Measurements from ENCODE around the gene ELMO1. TPM values are rescaled to one million over a fixed set of nuclear protein-coding genes. Genes with fewer than 3 reads are reported as not detected.

Gene ELMO1
- total and polyA plus RNA-seq, 10 of the 15 experiments (the other 5 are each of a cell fraction or from before 2014, with no cell fraction given), result 22.6 to 85.9 (median 56.6) TPM

DNA sequence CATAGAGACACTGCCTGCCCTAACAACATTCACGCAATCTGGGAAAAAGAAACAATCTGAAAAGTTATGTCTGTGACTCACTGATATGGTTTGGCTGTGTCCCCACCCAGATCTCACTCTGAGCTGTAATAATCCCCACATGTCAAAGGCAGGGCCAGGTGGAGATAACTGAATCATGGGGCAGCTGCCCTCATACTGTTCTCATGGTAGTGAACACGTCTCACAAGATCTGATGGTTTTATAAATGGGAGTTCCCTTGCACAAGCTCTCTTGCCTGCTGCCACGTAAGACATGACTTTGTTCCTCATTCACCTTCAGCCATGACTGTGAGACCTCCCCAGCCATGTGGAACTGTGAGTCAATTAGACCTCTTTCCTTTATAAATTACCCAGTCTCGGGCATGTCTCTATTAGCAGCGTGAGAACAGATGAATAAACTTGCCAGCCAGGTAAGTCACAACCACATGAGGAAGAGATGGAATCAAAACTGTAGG lies 382.8 kb downstream of the ELMO1 start (continued):
- TF ChIP-seq RELA (IDR thresholded peaks at IDR 0.05; ENCODE audit: borderline replicate concordance, partially characterized antibody) (no peak), KDM1A (IDR thresholded peaks at IDR 0.05; ENCODE audit: borderline replicate concordance) (no peak), MYC (IDR thresholded peaks at IDR 0.05; ENCODE audit: insufficient read depth, insufficient read length, insufficient replicate concordance, low read length, severe bottlenecking) (no peak), SIN3A (IDR thresholded peaks at IDR 0.05; ENCODE audit: low read depth, low read length) (no peak), RFX5 (IDR thresholded peaks at IDR 0.05; ENCODE audit: low read depth, low read length) (no peak), MLLT1 (IDR thresholded peaks at IDR 0.05) (no peak), RELB (IDR thresholded peaks at IDR 0.05; ENCODE audit: low read depth) (peak; percentile 62; the same call in 1 of the 2 replicates), EP300 (IDR thresholded peaks at IDR 0.05; ENCODE audit: borderline replicate concordance in 1 of 2, control insufficient read depth in 1 of 2, low read depth in 2 of 2, low read length in 2 of 2) (no peak), RBBP5 (conservative IDR thresholded peaks at IDR 0.05) (no peak)
- TF ChIP-seq, protein P1, sequence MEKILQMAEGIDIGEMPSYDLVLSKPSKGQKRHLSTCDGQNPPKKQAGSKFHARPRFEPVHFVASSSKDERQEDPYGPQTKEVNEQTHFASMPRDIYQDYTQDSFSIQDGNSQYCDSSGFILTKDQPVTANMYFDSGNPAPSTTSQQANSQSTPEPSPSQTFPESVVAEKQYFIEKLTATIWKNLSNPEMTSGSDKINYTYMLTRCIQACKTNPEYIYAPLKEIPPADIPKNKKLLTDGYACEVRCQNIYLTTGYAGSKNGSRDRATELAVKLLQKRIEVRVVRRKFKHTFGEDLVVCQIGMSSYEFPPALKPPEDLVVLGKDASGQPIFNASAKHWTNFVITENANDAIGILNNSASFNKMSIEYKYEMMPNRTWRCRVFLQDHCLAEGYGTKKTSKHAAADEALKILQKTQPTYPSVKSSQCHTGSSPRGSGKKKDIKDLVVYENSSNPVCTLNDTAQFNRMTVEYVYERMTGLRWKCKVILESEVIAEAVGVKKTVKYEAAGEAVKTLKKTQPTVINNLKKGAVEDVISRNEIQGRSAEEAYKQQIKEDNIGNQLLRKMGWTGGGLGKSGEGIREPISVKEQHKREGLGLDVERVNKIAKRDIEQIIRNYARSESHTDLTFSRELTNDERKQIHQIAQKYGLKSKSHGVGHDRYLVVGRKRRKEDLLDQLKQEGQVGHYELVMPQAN (conservative IDR thresholded peaks at IDR 0.05), result no peak
- TF ChIP-seq, protein P2, sequence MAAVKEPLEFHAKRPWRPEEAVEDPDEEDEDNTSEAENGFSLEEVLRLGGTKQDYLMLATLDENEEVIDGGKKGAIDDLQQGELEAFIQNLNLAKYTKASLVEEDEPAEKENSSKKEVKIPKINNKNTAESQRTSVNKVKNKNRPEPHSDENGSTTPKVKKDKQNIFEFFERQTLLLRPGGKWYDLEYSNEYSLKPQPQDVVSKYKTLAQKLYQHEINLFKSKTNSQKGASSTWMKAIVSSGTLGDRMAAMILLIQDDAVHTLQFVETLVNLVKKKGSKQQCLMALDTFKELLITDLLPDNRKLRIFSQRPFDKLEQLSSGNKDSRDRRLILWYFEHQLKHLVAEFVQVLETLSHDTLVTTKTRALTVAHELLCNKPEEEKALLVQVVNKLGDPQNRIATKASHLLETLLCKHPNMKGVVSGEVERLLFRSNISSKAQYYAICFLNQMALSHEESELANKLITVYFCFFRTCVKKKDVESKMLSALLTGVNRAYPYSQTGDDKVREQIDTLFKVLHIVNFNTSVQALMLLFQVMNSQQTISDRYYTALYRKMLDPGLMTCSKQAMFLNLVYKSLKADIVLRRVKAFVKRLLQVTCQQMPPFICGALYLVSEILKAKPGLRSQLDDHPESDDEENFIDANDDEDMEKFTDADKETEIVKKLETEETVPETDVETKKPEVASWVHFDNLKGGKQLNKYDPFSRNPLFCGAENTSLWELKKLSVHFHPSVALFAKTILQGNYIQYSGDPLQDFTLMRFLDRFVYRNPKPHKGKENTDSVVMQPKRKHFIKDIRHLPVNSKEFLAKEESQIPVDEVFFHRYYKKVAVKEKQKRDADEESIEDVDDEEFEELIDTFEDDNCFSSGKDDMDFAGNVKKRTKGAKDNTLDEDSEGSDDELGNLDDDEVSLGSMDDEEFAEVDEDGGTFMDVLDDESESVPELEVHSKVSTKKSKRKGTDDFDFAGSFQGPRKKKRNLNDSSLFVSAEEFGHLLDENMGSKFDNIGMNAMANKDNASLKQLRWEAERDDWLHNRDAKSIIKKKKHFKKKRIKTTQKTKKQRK (IDR thresholded peaks at IDR 0.05; ENCODE audit: low read depth, low read length), result no peak
- TF ChIP-seq, protein P3, sequence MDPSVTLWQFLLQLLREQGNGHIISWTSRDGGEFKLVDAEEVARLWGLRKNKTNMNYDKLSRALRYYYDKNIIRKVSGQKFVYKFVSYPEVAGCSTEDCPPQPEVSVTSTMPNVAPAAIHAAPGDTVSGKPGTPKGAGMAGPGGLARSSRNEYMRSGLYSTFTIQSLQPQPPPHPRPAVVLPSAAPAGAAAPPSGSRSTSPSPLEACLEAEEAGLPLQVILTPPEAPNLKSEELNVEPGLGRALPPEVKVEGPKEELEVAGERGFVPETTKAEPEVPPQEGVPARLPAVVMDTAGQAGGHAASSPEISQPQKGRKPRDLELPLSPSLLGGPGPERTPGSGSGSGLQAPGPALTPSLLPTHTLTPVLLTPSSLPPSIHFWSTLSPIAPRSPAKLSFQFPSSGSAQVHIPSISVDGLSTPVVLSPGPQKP (IDR thresholded peaks at IDR 0.05; ENCODE audit: low read depth, low read length), result no peak
- TF ChIP-seq, protein P4, sequence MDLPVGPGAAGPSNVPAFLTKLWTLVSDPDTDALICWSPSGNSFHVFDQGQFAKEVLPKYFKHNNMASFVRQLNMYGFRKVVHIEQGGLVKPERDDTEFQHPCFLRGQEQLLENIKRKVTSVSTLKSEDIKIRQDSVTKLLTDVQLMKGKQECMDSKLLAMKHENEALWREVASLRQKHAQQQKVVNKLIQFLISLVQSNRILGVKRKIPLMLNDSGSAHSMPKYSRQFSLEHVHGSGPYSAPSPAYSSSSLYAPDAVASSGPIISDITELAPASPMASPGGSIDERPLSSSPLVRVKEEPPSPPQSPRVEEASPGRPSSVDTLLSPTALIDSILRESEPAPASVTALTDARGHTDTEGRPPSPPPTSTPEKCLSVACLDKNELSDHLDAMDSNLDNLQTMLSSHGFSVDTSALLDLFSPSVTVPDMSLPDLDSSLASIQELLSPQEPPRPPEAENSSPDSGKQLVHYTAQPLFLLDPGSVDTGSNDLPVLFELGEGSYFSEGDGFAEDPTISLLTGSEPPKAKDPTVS (IDR thresholded peaks at IDR 0.05; ENCODE audit: low read depth, low read length), result no peak

Data from GM12878 (cell line).